Liver (tissue), 9 donors: ENCODE data around the gene RABL6. TPM values are rescaled to one million over a fixed set of nuclear protein-coding genes. Genes with fewer than 3 reads are reported as not detected.
"Not testable (repeated sequence)": the region's sequence is repeated elsewhere in the genome, so short reads cannot be mapped to it uniquely, and the experiment has no call there.

Experiments used
- DNase-seq: peaks from one replicate; pipeline ENCODE4 v3.0.0-alpha.2; 2017; ENCODE audit warnings: low spot score
- H3K27ac ChIP-seq, 2 donors: one replicate each; pipeline ENCODE4 v1.7.0; 2013; ENCODE audit warnings: inconsistent platforms in 2 of 2, low read length in 2 of 2, control low read depth in 1 of 2, low read depth in 1 of 2, mild to moderate bottlenecking in 1 of 2
- H3K27me3 ChIP-seq, 4 donors: one replicate each; pipeline versions ENCODE4 v1.6.1 to v1.7.0; 2013; ENCODE audit warnings: low read length in 3 of 4, inconsistent platforms in 1 of 4, mild to moderate bottlenecking in 1 of 4, moderate library complexity in 1 of 4; ENCODE audit not compliant: control insufficient read depth in 4 of 4, insufficient read depth in 4 of 4
- H3K36me3 ChIP-seq, 4 donors: one replicate each; pipeline versions ENCODE4 v1.6.1 to v1.7.0; 2013; ENCODE audit warnings: low read length in 3 of 4, mild to moderate bottlenecking in 3 of 4, low read depth in 1 of 4, moderate library complexity in 1 of 4; ENCODE audit not compliant: control insufficient read depth in 4 of 4, insufficient read depth in 3 of 4
- H3K4me1 ChIP-seq, 4 donors: one replicate each; pipeline versions ENCODE4 v1.6.1 to v1.7.0; 2013; ENCODE audit warnings: low read length in 3 of 4, mild to moderate bottlenecking in 3 of 4, moderate library complexity in 1 of 4; ENCODE audit not compliant: control insufficient read depth in 4 of 4, insufficient read depth in 4 of 4
- H3K4me3 ChIP-seq, 3 donors: one replicate each; pipeline versions ENCODE4 v1.6.1 to v1.7.0; 2013; ENCODE audit warnings: low read length in 3 of 3, control low read depth in 1 of 3, low read depth in 1 of 3, mild to moderate bottlenecking in 1 of 3
- H3K9ac ChIP-seq, 2 donors: one replicate each; pipeline ENCODE4 v1.7.0; 2013; ENCODE audit warnings: low read length in 2 of 2, mild to moderate bottlenecking in 2 of 2, moderate library complexity in 2 of 2, control low read depth in 1 of 2, low read depth in 1 of 2
- H3K9me3 ChIP-seq, 4 donors: one replicate each; pipeline versions ENCODE4 v1.6.1 to v1.7.0; 2013; ENCODE audit warnings: low read length in 3 of 4; ENCODE audit not compliant: control insufficient read depth in 4 of 4
- EGR1 ChIP-seq, 2 donors: IDR thresholded peaks; 2 replicates each; pipeline ENCODE4 v1.6.1; 2016 to 2018; ENCODE audit warnings: antibody characterized with exemption in 2 of 2, low read depth in 2 of 2
- FOXA1 ChIP-seq: IDR thresholded peaks from 2 replicates; pipeline ENCODE4 v1.6.1; 2016; ENCODE audit warnings: antibody characterized with exemption
- FOXA2 ChIP-seq: IDR thresholded peaks from 2 replicates; pipeline ENCODE4 v1.6.1; 2016; ENCODE audit warnings: antibody characterized with exemption
- GABPA ChIP-seq, 2 donors: IDR thresholded peaks in 1 of 2; conservative IDR thresholded peaks in 1 of 2; 2 replicates each; pipeline ENCODE4 v1.6.1; 2016; ENCODE audit warnings: antibody characterized with exemption in 2 of 2, mild to moderate bottlenecking in 1 of 2, moderate library complexity in 1 of 2
- HNF4G ChIP-seq: IDR thresholded peaks from 2 replicates; pipeline ENCODE4 v1.6.1; 2016; ENCODE audit warnings: antibody characterized with exemption
- JUND ChIP-seq, 2 donors: IDR thresholded peaks; 2 replicates each; pipeline ENCODE4 v1.6.1; 2016; ENCODE audit warnings: antibody characterized with exemption in 2 of 2
- NR2F2 ChIP-seq: IDR thresholded peaks from 2 replicates; pipeline ENCODE4 v1.6.1; 2016; ENCODE audit warnings: antibody characterized with exemption
- RAD21 ChIP-seq, 2 donors: IDR thresholded peaks; 2 replicates each; pipeline ENCODE4 v1.6.1; 2016; ENCODE audit warnings: antibody characterized with exemption in 2 of 2, mild to moderate bottlenecking in 2 of 2
- RXRA ChIP-seq, 2 donors: IDR thresholded peaks; 2 replicates each; pipeline ENCODE4 v1.6.1; 2017 to 2018; ENCODE audit warnings: antibody characterized with exemption in 2 of 2, mild to moderate bottlenecking in 1 of 2
- SP1 ChIP-seq: IDR thresholded peaks from 2 replicates; pipeline ENCODE4 v1.6.1; 2018; ENCODE audit warnings: antibody characterized with exemption, mild to moderate bottlenecking
- TAF1 ChIP-seq: conservative IDR thresholded peaks from 2 replicates; pipeline ENCODE4 v1.6.1; 2016; ENCODE audit warnings: antibody characterized with exemption, mild to moderate bottlenecking
- YY1 ChIP-seq: IDR thresholded peaks from 2 replicates; pipeline ENCODE4 v1.6.1; 2016; ENCODE audit warnings: antibody characterized with exemption, mild to moderate bottlenecking
- WGBS: extraction: QIAGEN DNeasy Blood & Tissue Kit; methylation state at CpG from one replicate; pipeline ENCODE4 v1.1.7; 2013; 5-methylcytosine and 5-hydroxymethylcytosine counted together
- polyA plus RNA-seq, 2 donors: library from polyadenylated mRNA; stranded (reverse) in 1 of 2; unstranded in 1 of 2; fragments of 200-250 nt in 1 of 2; fragments of >200 nt in 1 of 2; fragmentation: Nextera tagmentation in 1 of 2; extraction: Ambion mirVana in 1 of 2; gene quantifications; one replicate each; pipeline versions ENCODE4 v1.2.1 to v1.2.3, GENCODE V29; 2013 to 2015
- total RNA-seq, 2 donors: library from RNA; depleted of rRNA; stranded (reverse); fragments of >200 nt; gene quantifications; one replicate each; pipeline ENCODE4 v1.2.3, GENCODE V29; 2014
- TF ChIP-seq, protein P1 (sequence below): IDR thresholded peaks from 2 replicates; pipeline ENCODE4 v1.6.1; 2016; ENCODE audit warnings: antibody characterized with exemption
- TF ChIP-seq, protein P2 (sequence below): IDR thresholded peaks from 2 replicates; pipeline ENCODE4 v1.6.1; 2016; ENCODE audit warnings: antibody characterized with exemption
- TF ChIP-seq, protein P3 (sequence below): IDR thresholded peaks from 2 replicates; pipeline ENCODE4 v1.6.1; 2016; ENCODE audit warnings: antibody characterized with exemption, mild to moderate bottlenecking
- donor health status: healthy.
- donor health status: healthy.
- donor health status: healthy.
- donor health status: healthy.
- donor health status: healthy.

The RABL6 gene
- total and polyA plus RNA-seq, 4 donors: 3.6 to 32.6 (median 10.7) TPM

- TF ChIP-seq RXRA (IDR thresholded peaks at IDR 0.05) (no peak), FOXA1 (no peak), NR2F2 (no peak), SP1 (no peak), YY1 (no peak), FOXA2 (no peak), TAF1 (no peak), JUND (IDR thresholded peaks at IDR 0.05) (no peak), EGR1 (IDR thresholded peaks at IDR 0.05; ENCODE audit: low read depth in 2 of 2) (no peak), HNF4G (no peak), RAD21 (IDR thresholded peaks at IDR 0.05) (no peak)
- TF ChIP-seq, protein P1, sequence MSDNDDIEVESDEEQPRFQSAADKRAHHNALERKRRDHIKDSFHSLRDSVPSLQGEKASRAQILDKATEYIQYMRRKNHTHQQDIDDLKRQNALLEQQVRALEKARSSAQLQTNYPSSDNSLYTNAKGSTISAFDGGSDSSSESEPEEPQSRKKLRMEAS: no peak
- TF ChIP-seq, protein P2, sequence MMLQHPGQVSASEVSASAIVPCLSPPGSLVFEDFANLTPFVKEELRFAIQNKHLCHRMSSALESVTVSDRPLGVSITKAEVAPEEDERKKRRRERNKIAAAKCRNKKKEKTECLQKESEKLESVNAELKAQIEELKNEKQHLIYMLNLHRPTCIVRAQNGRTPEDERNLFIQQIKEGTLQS: no peak
- no peak overlapping the region for H3K4me3 ChIP-seq
- H3K9ac ChIP-seq: no peak overlapping the region
- H3K9me3 ChIP-seq: no peaks in the 10 kb centered on the region
- peaks cover 2 to 12% (median 5%) of the 10 kb centered on the region in 4 donors for H3K36me3 ChIP-seq
- H3K4me1 ChIP-seq: peaks cover 7 to 32% (median 27%) of the 10 kb centered on the region in 4 donors
- H3K27ac ChIP-seq: no peak overlapping the region
- no peaks in the 10 kb centered on the region for H3K27me3 ChIP-seq
- 98% methylated on average over 18 of the region's 18 CpGs for WGBS
- DNase-seq: no peak
Observed at GRCh38 chr9:136867480-136867879, 59.7 kb downstream of the RABL6 start.

- Histone ChIP-seq H3K27me3 (no peaks in the 10 kb centered on the region), H3K4me1 (peaks cover 7 to 28% (median 26%) of the 10 kb centered on the region in 4 donors), H3K4me3 (no peak overlapping the region), H3K9me3 (no peaks in the 10 kb centered on the region), H3K36me3 (peaks cover 0 to 8% (median 1%) of the 10 kb centered on the region in 4 donors), H3K27ac (no peak overlapping the region), H3K9ac (no peak overlapping the region)
- 96% methylated on average over 18 of the region's 18 CpGs for WGBS
- no peak for TF ChIP-seq GABPA (IDR thresholded peaks at IDR 0.05 in 1 of 2, conservative IDR thresholded peaks at IDR 0.05 in 1 of 2)
- TF ChIP-seq FOXA1: no peak
- TF ChIP-seq RXRA (IDR thresholded peaks at IDR 0.05): no peak
- TF ChIP-seq, protein P3, sequence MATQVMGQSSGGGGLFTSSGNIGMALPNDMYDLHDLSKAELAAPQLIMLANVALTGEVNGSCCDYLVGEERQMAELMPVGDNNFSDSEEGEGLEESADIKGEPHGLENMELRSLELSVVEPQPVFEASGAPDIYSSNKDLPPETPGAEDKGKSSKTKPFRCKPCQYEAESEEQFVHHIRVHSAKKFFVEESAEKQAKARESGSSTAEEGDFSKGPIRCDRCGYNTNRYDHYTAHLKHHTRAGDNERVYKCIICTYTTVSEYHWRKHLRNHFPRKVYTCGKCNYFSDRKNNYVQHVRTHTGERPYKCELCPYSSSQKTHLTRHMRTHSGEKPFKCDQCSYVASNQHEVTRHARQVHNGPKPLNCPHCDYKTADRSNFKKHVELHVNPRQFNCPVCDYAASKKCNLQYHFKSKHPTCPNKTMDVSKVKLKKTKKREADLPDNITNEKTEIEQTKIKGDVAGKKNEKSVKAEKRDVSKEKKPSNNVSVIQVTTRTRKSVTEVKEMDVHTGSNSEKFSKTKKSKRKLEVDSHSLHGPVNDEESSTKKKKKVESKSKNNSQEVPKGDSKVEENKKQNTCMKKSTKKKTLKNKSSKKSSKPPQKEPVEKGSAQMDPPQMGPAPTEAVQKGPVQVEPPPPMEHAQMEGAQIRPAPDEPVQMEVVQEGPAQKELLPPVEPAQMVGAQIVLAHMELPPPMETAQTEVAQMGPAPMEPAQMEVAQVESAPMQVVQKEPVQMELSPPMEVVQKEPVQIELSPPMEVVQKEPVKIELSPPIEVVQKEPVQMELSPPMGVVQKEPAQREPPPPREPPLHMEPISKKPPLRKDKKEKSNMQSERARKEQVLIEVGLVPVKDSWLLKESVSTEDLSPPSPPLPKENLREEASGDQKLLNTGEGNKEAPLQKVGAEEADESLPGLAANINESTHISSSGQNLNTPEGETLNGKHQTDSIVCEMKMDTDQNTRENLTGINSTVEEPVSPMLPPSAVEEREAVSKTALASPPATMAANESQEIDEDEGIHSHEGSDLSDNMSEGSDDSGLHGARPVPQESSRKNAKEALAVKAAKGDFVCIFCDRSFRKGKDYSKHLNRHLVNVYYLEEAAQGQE: no peak
- no peak for DNase-seq
Observed at GRCh38 chr9:136867917-136868316, 60.2 kb downstream of the RABL6 start.

GRCh38 chr9:136868644-136869043, 60.9 kb downstream of the RABL6 start:
- Histone ChIP-seq H3K4me3 (no peak overlapping the region), H3K36me3 (peaks cover 0 to under 1% (median 0%) of the 10 kb centered on the region in 4 donors), H3K9ac (no peak overlapping the region), H3K27ac (no peak overlapping the region), H3K4me1 (peaks cover 5 to 21% (median 19%) of the 10 kb centered on the region in 4 donors), H3K9me3 (no peaks in the 10 kb centered on the region), H3K27me3 (no peaks in the 10 kb centered on the region)
- no peak for TF ChIP-seq FOXA1
- TF ChIP-seq HNF4G: no peak
- TF ChIP-seq EGR1 (IDR thresholded peaks at IDR 0.05; ENCODE audit: low read depth in 2 of 2): no peak
- TF ChIP-seq NR2F2: no peak
- TF ChIP-seq TAF1: no peak
- TF ChIP-seq RXRA (IDR thresholded peaks at IDR 0.05): no peak
- DNase-seq: no peak
- 93% methylated on average over 11 of the region's 11 CpGs for WGBS

DNA sequence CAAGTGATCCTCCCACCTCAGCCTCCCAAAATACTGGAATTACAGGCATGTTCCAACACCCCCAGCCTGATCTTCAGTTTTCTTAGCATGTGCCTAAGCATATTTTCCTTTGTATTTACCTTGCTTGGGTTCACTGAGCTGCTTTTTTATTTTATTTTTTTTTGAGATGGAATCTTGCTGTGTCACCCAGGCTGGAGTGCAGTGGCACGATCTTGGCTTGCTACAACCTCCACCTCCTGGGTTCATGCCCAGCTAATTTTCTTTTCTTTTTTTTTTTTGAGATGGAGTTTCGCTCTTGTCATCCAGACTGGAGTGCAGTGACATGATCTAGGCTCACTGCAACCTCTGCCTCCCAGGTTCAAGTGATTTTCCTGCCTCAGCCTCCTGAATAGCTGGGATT, 61.9 kb downstream of the RABL6 start:
- not testable (repeated sequence) for H3K9me3 ChIP-seq, H3K27ac ChIP-seq, H3K9ac ChIP-seq, H3K27me3 ChIP-seq, H3K36me3 ChIP-seq, H3K4me3 ChIP-seq, DNase-seq
- H3K4me1 ChIP-seq: peaks cover 5 to 13% (median 10%) of the 10 kb centered on the region in 4 donors
- 92% methylated on average over 2 of the region's 2 CpGs for WGBS
